Astrocyte (in vitro differentiated cells and primary cell): ENCODE measurements around the gene THOP1. TPM values are rescaled to one million over a fixed set of nuclear protein-coding genes. Genes with fewer than 3 reads are reported as not detected.
A peak's percentile ranks its signal among the peaks of the same experiment; 100 is the strongest.

Experiments used
- DNase-seq: peaks from one replicate; pipeline ENCODE4 v3.0.0-alpha.2; 2010; ENCODE audit warnings: low read depth
- FAIRE-seq: peaks from 2 replicates; lab custom pipeline; 2011; peaks lifted over from hg19 to GRCh38; lab: Jason Lieb, UNC
- H2AFZ ChIP-seq: 2 replicates; pipeline ENCODE4 v1.6.0; 2012; ENCODE audit warnings: low read depth, low read length, inconsistent platforms
- H3K27ac ChIP-seq: 2 replicates; pipeline ENCODE4 v1.5.1; 2011; ENCODE audit warnings: low read depth, low read length, inconsistent platforms
- H3K27me3 ChIP-seq: 2 replicates; pipeline ENCODE4 v1.6.0; 2011; ENCODE audit warnings: low read length, inconsistent platforms; ENCODE audit not compliant: insufficient read depth
- H3K36me3 ChIP-seq: 2 replicates; pipeline ENCODE4 v1.5.1; 2011; ENCODE audit warnings: low read length, inconsistent platforms; ENCODE audit not compliant: insufficient read depth
- H3K4me1 ChIP-seq: 2 replicates; pipeline ENCODE4 v1.5.1; 2011; ENCODE audit warnings: low read length, inconsistent platforms; ENCODE audit not compliant: insufficient read depth
- H3K4me2 ChIP-seq: 2 replicates; pipeline ENCODE4 v1.6.0; 2012; ENCODE audit warnings: low read length, inconsistent platforms
- H3K4me3 ChIP-seq: 2 replicates; pipeline ENCODE4 v1.5.1; 2011; ENCODE audit warnings: low read depth, mild to moderate bottlenecking, low read length, inconsistent platforms; ENCODE audit not compliant: insufficient read depth
- H3K79me2 ChIP-seq: 2 replicates; pipeline ENCODE4 v1.6.0; 2012; ENCODE audit warnings: mild to moderate bottlenecking, low read length, inconsistent platforms; ENCODE audit not compliant: insufficient read depth
- H3K9ac ChIP-seq: 2 replicates; pipeline ENCODE4 v1.6.0; 2012; ENCODE audit warnings: mild to moderate bottlenecking, low read length, inconsistent platforms
- H3K9me3 ChIP-seq: 2 replicates; pipeline ENCODE4 v1.5.1; 2012; ENCODE audit warnings: low read depth, mild to moderate bottlenecking, low read length, inconsistent platforms; ENCODE audit not compliant: insufficient read depth
- H4K20me1 ChIP-seq: 2 replicates; pipeline ENCODE4 v1.6.0; 2012; ENCODE audit warnings: low read length, inconsistent platforms; ENCODE audit not compliant: insufficient read depth
- H3K27ac Mint-ChIP-seq: one replicate; pipeline ENCODE4 v1.8.0; 2021; ENCODE audit warnings: mild to moderate bottlenecking, mixed read lengths; ENCODE audit not compliant: unreplicated experiment
- H3K27me3 Mint-ChIP-seq: one replicate; pipeline ENCODE4 v1.8.0; 2021; ENCODE audit warnings: low read depth, mixed read lengths; ENCODE audit not compliant: unreplicated experiment
- H3K36me3 Mint-ChIP-seq: one replicate; pipeline ENCODE4 v1.8.0; 2021; ENCODE audit warnings: low read depth, mixed read lengths; ENCODE audit not compliant: unreplicated experiment
- H3K4me1 Mint-ChIP-seq: one replicate; pipeline ENCODE4 v1.8.0; 2021; ENCODE audit warnings: low read depth, mixed read lengths; ENCODE audit not compliant: unreplicated experiment
- H3K4me3 Mint-ChIP-seq: one replicate; pipeline ENCODE4 v1.8.0; 2021; ENCODE audit warnings: mild to moderate bottlenecking, moderate library complexity, mixed read lengths; ENCODE audit not compliant: unreplicated experiment
- H3K9me3 Mint-ChIP-seq: one replicate; pipeline ENCODE4 v1.8.0; 2021; ENCODE audit warnings: mild to moderate bottlenecking, mixed read lengths; ENCODE audit not compliant: unreplicated experiment
- CTCF ChIP-seq: IDR thresholded peaks from 2 replicates; pipeline ENCODE4 v1.5.1; 2011; ENCODE audit warnings: low read depth, mild to moderate bottlenecking, inconsistent platforms, low read length, moderate library complexity; ENCODE audit not compliant: insufficient read depth
- EZH2 ChIP-seq: IDR thresholded peaks from 2 replicates; pipeline ENCODE4 v1.6.1; 2012; ENCODE audit warnings: mild to moderate bottlenecking, low read length, inconsistent platforms; ENCODE audit not compliant: insufficient read depth
- total RNA-seq: library from RNA; stranded (reverse); gene quantifications from 2 replicates; pipeline ENCODE4 v1.2.1, GENCODE V29; 2021

THOP1 gene
- total RNA-seq, 1 donor from 2014 or later, result 73.4 TPM

- no peak for TF ChIP-seq EZH2
- TF ChIP-seq CTCF, result no peak
- Mint-ChIP-seq H3K4me3 (no peak overlapping the region), H3K4me1 (no peaks in the 10 kb centered on the region), H3K27me3 (no peaks in the 10 kb centered on the region), H3K36me3 (peaks cover 75% of the 10 kb centered on the region), H3K9me3 (peaks cover 73% of the 10 kb centered on the region), H3K27ac (no peak overlapping the region)
- peaks cover 65% of the 10 kb centered on the region for H3K9me3 ChIP-seq
- H3K9ac ChIP-seq, result no peak overlapping the region
- FAIRE-seq (no peak), DNase-seq (no peak)
- peaks cover 5% of the 10 kb centered on the region for H4K20me1 ChIP-seq
- H3K4me1 ChIP-seq, result no peaks in the 10 kb centered on the region
- peaks cover 6% of the 10 kb centered on the region for H3K79me2 ChIP-seq
- peaks cover 28% of the 10 kb centered on the region for H3K36me3 ChIP-seq
- no peak overlapping the region for H3K4me2 ChIP-seq
- H3K27ac ChIP-seq, result no peak overlapping the region
- no peaks in the 10 kb centered on the region for H3K27me3 ChIP-seq
- no peak overlapping the region for H3K4me3 ChIP-seq
- H2AFZ ChIP-seq, result no peak overlapping the region
Measured at GRCh38 chr19:2853015-2853606, 67.8 kb downstream of the THOP1 start.

GRCh38 chr19:2854849-2855248 is 69.5 kb downstream of the THOP1 start:
- peaks cover 72% of the 10 kb centered on the region for H3K36me3 Mint-ChIP-seq
- H3K36me3 ChIP-seq, result peaks cover 28% of the 10 kb centered on the region
- no peaks in the 10 kb centered on the region for H3K4me1 Mint-ChIP-seq
- no peak overlapping the region for H3K4me2 ChIP-seq
- peaks cover 5% of the 10 kb centered on the region for H4K20me1 ChIP-seq
- H3K4me3 Mint-ChIP-seq, result no peak overlapping the region
- no peak overlapping the region for H3K27ac ChIP-seq
- H3K4me3 ChIP-seq, result no peak overlapping the region
- H3K79me2 ChIP-seq, result peaks cover 2% of the 10 kb centered on the region
- H3K27me3 ChIP-seq, result no peaks in the 10 kb centered on the region
- H2AFZ ChIP-seq, result no peak overlapping the region
- H3K4me1 ChIP-seq, result no peaks in the 10 kb centered on the region
- DNase-seq (no peak), FAIRE-seq (no peak)
- H3K9me3 ChIP-seq, result peaks cover 78% of the 10 kb centered on the region
- no peak overlapping the region for H3K27ac Mint-ChIP-seq
- TF ChIP-seq EZH2 (no peak), CTCF (no peak)
- H3K9me3 Mint-ChIP-seq, result peaks cover 80% of the 10 kb centered on the region
- no peaks in the 10 kb centered on the region for H3K27me3 Mint-ChIP-seq
- H3K9ac ChIP-seq, result no peak overlapping the region

GRCh38 chr19:2856457-2857050 is 71.3 kb downstream of the THOP1 start:
- peaks cover 28% of the 10 kb centered on the region for H3K36me3 ChIP-seq
- no peak overlapping the region for H2AFZ ChIP-seq
- H3K27ac ChIP-seq, result no peak overlapping the region
- H3K27me3 ChIP-seq, result no peaks in the 10 kb centered on the region
- Mint-ChIP-seq H3K27ac (peak overlapping the region; percentile 19), H3K36me3 (peaks cover 59% of the 10 kb centered on the region), H3K9me3 (peaks cover 72% of the 10 kb centered on the region), H3K27me3 (no peaks in the 10 kb centered on the region), H3K4me3 (peak overlapping the region; percentile 6), H3K4me1 (no peaks in the 10 kb centered on the region)
- no peak for DNase-seq
- no peaks in the 10 kb centered on the region for H3K79me2 ChIP-seq
- H3K4me1 ChIP-seq, result no peaks in the 10 kb centered on the region
- H3K4me2 ChIP-seq, result no peak overlapping the region
- H4K20me1 ChIP-seq, result no peaks in the 10 kb centered on the region
- no peak overlapping the region for H3K9ac ChIP-seq
- no peak overlapping the region for H3K4me3 ChIP-seq
- FAIRE-seq, result no peak
- H3K9me3 ChIP-seq, result peaks cover 65% of the 10 kb centered on the region
- TF ChIP-seq EZH2, result no peak
- TF ChIP-seq CTCF, result no peak
